Measurements from ENCODE around the gene INSC. TPM values are rescaled to one million over a fixed set of nuclear protein-coding genes. Genes with fewer than 3 reads are reported as not detected.

Gene INSC, protein sequence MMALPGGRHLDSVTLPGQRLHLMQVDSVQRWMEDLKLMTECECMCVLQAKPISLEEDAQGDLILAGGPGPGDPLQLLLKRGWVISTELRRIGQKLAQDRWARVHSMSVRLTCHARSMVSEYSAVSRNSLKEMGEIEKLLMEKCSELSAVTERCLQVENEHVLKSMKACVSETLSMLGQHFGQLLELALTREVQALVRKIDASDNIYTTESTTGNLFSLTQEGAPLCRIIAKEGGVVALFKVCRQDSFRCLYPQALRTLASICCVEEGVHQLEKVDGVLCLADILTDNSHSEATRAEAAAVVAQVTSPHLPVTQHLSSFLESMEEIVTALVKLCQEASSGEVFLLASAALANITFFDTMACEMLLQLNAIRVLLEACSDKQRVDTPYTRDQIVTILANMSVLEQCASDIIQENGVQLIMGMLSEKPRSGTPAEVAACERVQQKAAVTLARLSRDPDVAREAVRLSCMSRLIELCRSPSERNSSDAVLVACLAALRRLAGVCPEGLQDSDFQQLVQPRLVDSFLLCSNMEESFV
- 2.8 and 3.5 TPM in 2 replicates for total RNA-seq

DNA sequence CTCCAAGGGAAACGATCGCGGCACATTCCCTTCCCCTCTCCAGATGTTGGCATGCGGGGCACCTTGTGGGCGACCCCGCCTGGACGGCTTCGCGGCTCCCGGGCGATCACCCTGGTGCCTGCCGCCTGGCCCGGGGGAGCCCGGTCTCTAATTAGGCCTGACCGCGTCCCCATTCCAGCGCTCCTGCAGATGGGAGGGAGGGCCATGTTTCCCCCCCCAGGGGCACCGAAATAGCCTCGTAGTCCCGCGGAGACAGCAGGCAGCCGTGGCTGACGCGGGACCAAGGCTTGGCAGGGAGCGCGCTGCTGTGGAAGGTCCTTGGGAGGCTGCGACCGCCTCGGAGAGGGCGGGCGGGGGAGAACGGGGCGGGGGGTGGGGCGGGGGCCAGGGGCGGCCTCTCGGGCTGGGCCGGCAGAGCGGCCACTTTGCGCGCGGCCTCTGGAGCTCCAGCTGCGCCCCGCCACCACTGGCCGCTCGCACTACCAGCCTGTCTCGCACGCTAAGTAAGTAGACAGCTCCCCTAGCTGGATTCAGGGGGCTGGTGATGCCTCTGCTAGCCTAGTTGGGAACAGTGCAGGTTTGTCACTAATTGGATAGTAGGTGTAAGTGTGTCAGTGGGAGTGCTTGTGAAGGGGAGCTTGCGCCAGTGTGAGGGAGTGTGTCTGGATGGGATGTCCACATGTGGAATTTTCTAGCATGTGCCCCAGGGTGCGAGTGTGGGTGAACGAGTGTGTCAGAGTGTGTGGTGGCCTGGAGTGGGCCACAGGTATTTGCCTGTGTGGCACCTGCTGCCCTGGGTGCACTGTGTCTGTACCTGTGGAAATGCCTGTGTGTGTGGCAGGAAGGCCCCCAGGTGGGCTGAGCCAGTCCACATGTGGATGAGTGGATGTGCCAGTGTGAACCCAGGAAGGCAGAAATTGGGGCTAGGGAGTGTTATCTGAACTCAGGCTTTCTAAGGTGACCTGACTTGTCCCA, at the start of gene INSC:
TSS of gene INSC (plus strand) at position 423 of the 975 bp plus-strand sequence. CDS start 34,252 bp downstream, outside the sequence.

DNA sequence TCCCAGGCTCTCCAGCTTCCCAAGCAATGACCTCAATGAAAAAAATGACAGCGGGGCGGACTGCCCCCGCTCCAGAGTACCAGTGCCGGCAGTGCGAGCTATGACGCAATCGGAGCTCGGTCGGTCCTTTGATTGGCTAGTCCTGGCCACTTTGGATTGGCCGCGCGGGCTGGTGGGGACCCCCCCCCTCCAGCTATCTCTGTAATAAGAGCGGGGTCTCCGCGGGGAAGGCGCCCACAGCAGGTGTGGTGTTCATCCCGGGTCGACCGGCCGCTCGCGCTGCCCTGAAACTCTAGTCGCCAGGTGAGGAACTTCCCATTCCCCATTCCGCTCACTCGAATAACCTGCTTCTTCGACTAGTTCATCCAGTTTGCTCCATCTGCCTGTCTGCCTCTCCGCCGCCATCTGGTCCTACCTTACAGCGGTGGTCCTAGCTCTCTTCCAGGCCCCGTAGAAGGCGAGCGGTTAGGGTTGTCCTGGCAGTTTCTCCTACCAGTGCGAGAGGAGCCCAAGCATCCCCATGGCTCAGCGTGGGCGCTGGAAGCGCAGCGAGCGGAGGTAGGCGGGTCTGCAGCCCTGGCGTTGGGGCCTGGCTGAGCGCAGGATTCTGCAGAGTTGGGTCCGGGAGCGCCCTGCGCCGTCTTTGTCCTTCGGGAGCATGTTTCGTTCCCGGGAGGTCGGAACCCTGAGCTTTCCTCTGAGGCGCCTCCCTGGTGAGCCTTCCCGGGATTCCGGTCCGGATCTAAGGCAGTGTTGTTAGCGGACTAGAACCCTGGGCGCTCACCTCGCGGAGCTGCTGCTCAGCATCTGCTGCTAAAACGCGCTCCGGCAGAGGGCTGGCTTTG, 41.1 kb upstream of the INSC start, which contains the start of gene CALCB:
TSS of gene CALCB (plus strand) at position 233 of the 845 bp plus-strand sequence. CDS start 1,126 bp downstream, outside the sequence.

Other genes starting within 250 kb of the INSC start
- gene CYP2R1, start 222.7 kb upstream of the INSC start, total RNA-seq = 6.1 and 8.2 TPM in 2 replicates
- gene CALCA, start 142.6 kb upstream of the INSC start, total RNA-seq = not detected in 2 replicates
- under 0.01 TPM in 2 replicates for gene CALCB, start 41.3 kb upstream of the INSC start, total RNA-seq

Data from bronchus fibroblast of lung (primary cell).